ENCODE data around the gene TTYH3.
"Not testable (repeated sequence)": the region's sequence is repeated elsewhere in the genome, so short reads cannot be mapped to it uniquely, and the experiment has no call there.

The TTYH3 gene

GRCh38 chr7:2689951-2690705 lies 58.3 kb downstream of the TTYH3 start:
- DNase-seq: no peak

GRCh38 chr7:2691011-2691707 lies 59.4 kb downstream of the TTYH3 start:
- DNase-seq: no peak

DNA sequence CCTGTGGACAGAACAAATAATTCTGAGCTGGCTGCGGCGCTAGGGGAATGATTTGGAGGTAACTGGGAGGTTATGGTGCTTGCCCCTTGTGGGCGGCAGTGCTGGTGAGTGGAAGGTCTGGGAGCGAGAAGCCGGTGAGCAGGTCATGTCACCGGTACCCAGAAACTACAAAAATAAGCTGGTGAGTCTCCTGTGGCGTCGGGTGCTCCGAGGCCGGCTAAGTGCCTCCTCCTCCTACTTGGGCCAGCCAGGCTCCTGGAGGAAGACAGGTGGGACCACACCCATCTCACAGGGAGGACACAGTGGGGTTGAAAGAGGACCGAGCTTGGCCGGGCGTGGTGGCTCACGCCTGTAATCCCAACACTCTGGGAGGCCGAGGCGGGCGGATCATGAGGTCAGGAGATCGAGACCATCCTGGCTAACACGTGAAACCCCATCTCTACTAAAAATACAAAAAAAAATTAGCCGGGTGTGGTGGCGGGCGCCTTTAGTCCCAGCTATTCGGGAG lies 60.2 kb downstream of the TTYH3 start:
- not testable (repeated sequence) for DNase-seq

- DNase-seq: no peak
Observed at GRCh38 chr7:2692543-2692942, 60.8 kb downstream of the TTYH3 start.

GRCh38 chr7:2693420-2694121 lies 61.8 kb downstream of the TTYH3 start:
- DNase-seq: not testable (repeated sequence)

DNA sequence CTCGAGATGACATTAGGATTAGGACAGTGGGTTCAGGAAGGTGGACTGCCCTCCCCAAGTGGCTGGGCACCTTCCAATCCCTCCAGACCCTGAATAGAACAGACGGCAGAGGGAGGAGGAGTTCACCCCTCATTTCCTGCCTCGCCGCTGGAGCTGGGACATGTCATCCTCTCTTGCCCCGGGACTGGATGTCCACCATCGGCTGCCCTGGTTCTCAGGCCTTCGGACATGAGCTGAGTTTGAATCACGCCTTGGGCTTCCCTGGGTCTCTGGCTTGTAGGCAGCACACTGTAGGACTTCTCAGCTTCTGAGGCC lies 62.3 kb downstream of the TTYH3 start:
- DNase-seq: not testable (repeated sequence)

- DNase-seq: no peak
Observed at GRCh38 chr7:2698581-2699288, 66.9 kb downstream of the TTYH3 start.

DNA sequence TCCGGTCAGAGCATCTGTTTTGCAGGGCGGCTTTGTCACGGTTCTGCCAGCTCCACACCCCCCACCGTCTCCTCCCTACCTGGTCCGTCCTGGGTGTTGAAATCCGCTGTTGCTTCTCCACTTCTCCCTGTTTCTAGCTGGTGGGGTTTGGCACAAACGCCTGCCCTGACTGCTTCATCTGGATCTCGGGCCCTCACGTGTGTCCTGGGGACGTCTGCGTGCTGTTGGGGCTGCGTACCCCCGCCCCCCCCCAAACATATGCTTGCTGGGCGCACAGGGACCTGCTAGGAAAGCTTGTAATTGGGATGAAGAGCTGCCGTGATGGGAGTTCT lies 67.5 kb downstream of the TTYH3 start:
- DNase-seq: no peak

DNA sequence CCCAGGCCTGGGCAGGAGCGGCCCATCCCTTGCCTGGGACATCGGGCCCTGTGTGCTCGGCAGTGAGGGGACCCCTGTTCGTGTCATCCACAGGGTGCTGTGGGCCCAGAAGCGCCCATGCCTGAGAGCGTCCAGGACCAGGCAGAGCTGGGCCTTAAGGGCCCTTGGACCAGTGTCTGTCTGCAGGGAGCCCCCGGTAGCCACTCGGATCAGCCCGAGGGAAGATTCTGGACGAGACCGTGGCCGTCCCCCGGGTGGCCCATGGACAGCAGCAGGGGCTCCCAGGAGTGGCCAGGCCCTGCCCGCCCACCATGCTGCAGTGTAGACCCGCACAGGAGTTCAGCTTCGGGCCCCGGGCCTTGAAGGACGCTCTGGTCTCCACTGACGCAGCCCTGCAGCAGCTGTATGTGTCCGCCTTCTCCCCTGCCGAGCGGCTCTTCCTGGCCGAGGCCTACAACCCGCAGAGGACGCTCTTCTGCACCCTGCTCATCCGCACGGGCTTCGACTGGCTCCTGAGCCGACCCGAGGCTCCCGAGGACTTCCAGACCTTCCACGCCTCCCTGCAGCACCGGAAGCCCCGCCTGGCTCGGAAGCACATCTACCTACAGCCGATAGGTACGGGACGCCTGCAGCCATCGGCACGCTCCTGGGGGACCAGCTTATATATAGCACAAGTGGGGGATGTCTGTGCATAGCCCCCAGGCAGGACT lies 68.5 kb downstream of the TTYH3 start:
- DNase-seq: no peak

DNA sequence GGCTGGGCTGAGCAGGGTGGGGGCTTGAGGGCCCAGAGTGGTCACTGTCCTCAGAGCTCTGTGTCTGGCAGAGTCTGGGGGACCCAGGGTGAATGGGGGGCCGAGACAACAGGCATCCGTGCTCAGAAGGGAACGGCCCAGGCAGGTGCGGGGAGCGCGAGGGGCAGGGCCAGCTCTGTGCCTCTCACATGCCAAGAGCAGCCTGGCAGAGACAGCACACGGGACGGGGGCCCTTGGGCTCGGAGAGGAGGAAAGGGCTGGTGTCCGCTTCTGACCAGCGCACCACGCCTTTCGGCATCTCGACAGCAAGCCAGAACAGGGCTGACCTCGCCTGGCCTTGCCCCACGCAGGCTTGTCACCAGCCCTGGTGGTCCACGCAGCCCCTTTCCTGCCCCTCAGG lies 69.6 kb downstream of the TTYH3 start:
- DNase-seq: no peak

DNA sequence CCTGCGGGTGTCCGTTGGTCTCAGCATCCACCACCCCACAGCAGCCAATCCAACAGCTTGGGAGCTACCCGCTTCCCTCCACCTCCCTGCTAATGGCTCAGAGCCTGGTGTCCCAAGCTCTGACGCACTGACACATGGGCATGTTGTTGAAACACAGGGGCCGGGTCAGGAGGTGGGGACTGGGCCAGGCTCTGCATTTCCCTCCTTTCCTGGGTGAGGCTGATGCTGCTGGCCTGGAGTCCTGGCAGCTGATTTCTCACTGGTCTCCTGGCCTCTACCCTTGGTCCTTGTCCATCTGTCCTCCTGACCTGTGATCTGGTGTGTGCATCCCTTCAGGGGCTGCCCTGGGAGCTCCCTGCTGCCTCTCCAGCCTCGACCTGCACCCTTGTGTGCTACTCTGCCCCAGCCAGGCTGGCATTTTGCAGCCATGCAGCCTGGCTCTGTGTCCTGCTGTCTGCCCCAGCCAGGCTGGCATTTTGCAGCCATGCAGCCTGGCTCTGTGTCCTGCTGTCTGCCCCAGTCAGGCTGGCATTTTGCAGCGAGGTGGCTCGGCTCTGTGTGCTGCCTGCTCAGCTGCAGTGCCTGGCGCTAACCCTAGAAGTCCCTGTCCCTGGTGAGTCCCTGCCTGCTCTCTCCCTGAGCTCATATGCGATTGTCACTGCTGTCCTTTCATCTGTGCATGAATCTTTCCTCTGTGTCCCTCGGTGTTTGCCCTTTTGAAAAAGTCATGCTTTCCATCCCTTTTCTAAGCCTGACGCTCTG lies 70.2 kb downstream of the TTYH3 start:
- DNase-seq: no peak

- DNase-seq: no peak
Observed at GRCh38 chr7:2702594-2702957, 70.8 kb downstream of the TTYH3 start.

GRCh38 chr7:2705371-2706096 lies 73.7 kb downstream of the TTYH3 start:
- DNase-seq: no peak

- DNase-seq: no peak
Observed at GRCh38 chr7:2706685-2707126, 74.9 kb downstream of the TTYH3 start.

DNA sequence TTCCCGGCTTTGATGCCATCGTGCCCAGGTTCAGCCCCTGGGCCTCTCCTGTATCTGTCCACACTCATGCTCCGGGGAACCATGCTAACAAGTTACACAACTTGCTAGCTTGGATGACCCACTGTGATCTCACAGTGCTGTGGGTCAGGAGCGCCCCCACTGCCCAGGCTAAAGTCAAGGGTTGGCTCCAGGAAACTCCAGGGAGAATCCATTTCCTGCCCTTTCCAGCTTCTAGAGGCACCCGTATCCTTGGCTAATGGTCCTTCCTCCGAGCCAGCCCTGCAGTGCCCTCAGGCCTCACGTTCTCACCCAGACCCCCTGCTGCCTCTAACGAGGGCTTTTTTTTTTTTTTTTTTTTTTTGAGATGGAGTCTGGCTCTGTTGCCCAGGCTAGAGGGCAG lies 75.7 kb downstream of the TTYH3 start:
- DNase-seq: no peak

DNA sequence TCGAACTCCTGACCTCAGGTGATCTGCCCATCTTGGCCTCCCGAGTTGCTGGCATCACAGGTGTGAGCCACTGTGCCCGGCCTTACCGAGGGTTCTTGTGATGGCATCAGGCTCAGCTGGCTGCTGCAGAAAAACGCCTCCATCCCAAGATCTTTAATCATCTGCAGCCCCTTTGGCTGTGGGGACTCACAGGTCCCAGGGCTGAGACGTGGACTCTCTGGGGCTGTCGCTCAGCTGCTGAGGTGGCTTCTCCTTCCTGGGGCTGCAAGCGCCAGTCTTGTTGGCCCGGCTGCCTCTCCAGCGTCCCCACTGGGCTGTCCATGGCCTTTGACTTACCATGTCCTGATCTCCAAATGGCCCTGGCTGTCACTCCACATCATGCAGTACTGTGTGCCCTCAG lies 76.3 kb downstream of the TTYH3 start:
- DNase-seq: no peak

DNA sequence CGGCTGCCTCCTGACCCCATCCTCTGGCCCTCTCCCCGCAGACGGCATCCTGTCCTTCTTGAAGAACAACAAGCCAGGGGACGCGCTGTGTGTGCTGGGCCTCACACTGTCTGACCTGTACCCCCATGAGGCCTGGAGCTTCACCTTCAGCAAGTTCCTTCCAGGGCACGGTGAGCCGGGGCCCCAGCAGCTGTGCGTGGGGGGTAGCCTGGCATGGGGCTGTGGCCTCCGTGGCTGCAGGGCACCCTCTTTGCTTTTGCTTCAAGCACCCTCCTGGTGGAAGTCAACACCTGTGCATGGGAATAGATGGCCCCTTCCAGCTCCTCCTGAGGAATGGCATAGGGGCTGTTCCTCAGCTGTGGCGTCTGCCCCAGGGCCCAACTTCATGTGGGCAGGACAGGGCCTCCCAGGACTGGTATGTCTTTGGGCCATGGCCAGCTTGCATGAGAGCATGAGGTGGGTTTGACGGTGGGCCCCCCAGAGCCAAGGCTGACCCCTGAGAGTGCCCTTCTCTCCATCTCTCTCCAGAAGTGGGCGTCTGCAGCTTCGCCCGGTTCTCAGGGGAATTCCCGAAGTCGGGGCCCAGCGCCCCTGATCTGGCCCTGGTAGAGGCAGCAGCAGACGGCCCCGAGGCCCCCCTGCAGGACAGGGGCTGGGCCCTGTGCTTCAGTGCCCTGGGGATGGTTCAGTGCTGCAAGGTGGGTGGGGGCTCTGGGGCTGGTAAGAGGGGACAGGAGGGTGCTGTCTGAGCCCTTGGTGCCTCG lies 76.9 kb downstream of the TTYH3 start:
- DNase-seq: no peak

DNA sequence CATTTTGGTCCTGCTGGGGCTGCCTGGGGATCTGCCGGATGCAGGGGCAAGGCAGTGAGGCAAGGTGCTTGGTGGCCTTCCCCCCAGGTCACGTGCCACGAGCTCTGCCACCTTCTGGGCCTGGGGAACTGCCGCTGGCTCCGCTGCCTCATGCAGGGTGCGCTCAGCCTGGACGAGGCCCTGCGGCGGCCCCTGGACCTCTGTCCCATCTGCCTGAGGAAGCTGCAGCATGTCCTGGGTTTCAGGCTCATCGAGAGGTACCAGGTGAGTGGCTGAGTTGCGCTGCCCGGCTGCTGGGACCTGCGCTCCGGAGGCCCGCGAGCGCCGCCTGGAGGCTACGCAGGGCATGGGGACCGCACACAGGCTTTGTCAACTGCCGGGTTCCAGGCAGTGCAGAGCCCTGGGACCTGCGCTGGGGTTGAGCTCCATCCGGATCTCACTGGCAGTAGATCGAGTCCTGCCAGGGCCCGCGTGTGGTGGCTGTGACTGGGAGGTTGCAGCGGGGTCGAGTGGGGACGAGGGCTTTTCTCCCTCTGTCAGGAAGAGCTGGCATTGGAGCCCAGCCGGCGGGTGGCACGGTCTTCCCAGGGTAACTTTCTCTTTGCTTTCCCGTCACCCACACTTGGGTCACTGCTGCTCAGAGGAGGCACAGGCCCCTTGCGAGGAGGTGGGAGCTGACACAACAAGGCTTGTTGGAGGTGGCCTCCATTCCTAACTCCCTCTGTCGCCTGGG lies 77.9 kb downstream of the TTYH3 start:
- no peak for DNase-seq

DNA sequence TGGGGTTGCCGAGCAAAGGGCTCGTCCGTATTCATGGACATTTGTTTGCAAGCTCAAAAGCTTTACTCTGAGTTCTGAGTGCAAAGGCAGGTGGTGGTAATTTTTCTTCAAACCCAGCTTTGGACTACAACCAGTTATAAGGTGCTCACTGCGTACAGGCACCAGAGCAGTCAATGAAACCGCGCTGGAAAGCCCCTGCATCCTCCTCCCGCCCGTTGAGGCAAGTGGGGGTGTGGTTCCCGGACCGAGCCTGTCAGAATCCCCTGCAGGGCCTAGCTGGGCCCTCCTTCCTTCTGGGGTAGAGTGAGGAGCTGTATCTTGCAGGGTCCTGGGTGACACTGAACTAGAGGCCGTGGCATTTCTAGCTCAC lies 78.5 kb downstream of the TTYH3 start:
- DNase-seq: no peak
